Type B pancreatic cell (in vitro differentiated cells): Measurements from ENCODE around the gene RGR. TPM values are rescaled to one million over a fixed set of nuclear protein-coding genes. Genes with fewer than 3 reads are reported as not detected.

Source experiments
- DNase-seq: peaks from one replicate; pipeline ENCODE4 v3.0.0; 2021; ENCODE audit warnings: mixed read lengths; ENCODE audit not compliant: unreplicated experiment; ENCODE audit errors: extremely low spot score
- H3K27ac Mint-ChIP-seq: 2 replicates; pipeline ENCODE4 v1.8.0; 2021; ENCODE audit warnings: mild to moderate bottlenecking, mixed read lengths
- H3K27me3 Mint-ChIP-seq: 2 replicates; pipeline ENCODE4 v1.8.0; 2021; ENCODE audit warnings: mixed read lengths
- H3K36me3 Mint-ChIP-seq: 2 replicates; pipeline ENCODE4 v1.8.0; 2021; ENCODE audit warnings: mixed read lengths
- H3K4me1 Mint-ChIP-seq: one replicate; pipeline ENCODE4 v1.8.0; 2021; ENCODE audit warnings: mixed read lengths; ENCODE audit not compliant: unreplicated experiment
- H3K4me3 Mint-ChIP-seq: 2 replicates; pipeline ENCODE4 v1.8.0; 2021; ENCODE audit warnings: mild to moderate bottlenecking, mixed read lengths
- H3K9me3 Mint-ChIP-seq: 2 replicates; pipeline ENCODE4 v1.8.0; 2021; ENCODE audit warnings: mixed read lengths
- CTCF ChIP-seq: fragments of 200-600 bp; sonication (generic); conservative IDR thresholded peaks from 2 replicates; pipeline ENCODE4 v1.5.0; 2021; ENCODE audit warnings: antibody characterized with exemption, mild to moderate bottlenecking
- total RNA-seq: library from RNA; stranded (reverse); gene quantifications from 2 replicates; pipeline ENCODE4 v1.2.1, GENCODE V29; 2021; ENCODE audit warnings: low replicate concordance

The RGR gene
- total RNA-seq, 1 donor from 2014 or later = not detected

DNA sequence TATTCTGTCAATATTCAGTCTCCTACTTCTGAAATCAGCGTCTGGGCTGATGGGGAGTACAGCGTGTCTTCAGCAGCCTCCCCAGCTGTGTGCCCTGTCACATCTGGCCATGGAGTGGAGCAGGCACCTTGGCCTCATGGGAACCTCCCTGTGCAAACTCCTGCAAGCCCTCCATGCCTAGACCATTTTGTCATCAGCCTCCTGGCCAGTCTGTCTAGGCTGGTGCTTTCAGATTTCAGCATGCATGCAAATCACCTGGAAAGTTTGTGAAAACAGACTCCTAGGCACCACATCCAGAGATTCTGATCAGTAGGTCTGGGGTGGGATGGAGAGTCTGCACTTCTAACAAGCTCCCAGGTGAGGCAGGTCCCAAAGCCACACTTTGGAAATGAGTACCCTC, 57.4 kb downstream of the RGR start:
- Mint-ChIP-seq H3K4me3 (no peak overlapping the region), H3K9me3 (no peaks in the 10 kb centered on the region), H3K36me3 (no peaks in the 10 kb centered on the region), H3K4me1 (no peaks in the 10 kb centered on the region), H3K27me3 (peaks cover 17% of the 10 kb centered on the region), H3K27ac (no peak overlapping the region)
- TF ChIP-seq CTCF = no peak
- no peak for DNase-seq

DNA sequence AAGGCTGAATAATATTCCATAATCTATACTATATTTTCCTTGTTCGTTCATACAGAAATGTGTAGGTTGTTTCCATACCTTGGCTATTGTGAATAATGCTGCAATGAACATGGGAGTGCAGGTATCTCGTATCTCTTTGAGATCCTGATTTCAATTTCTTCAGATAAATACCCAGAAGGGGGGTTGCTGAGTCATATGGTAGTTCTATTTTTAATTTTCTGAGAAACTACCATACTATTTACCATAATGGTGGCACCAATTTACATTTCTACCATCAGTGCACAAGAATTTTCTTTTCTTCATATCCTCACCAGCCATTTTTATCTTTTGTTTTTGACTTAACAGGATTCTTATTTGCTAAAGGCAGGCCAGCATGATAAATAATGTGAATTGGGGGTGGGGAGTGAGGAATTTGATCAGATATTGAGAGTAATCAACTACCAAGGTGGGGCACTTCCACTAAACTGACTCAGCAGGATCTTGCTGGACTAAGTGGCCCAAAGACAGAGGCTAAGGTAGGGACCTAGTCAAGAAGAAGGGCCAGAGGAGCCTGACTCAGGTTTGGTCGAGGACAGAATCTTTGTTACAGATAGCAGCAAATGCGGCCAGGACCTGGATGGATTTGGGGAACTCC, 62.0 kb downstream of the RGR start:
- Mint-ChIP-seq H3K4me1 (no peaks in the 10 kb centered on the region), H3K27me3 (peaks cover 13% of the 10 kb centered on the region), H3K9me3 (no peaks in the 10 kb centered on the region), H3K27ac (no peak overlapping the region), H3K4me3 (no peak overlapping the region), H3K36me3 (no peaks in the 10 kb centered on the region)
- no peak for TF ChIP-seq CTCF
- no peak for DNase-seq

- no peak overlapping the region for H3K27ac Mint-ChIP-seq
- TF ChIP-seq CTCF = no peak
- H3K9me3 Mint-ChIP-seq = no peaks in the 10 kb centered on the region
- no peak overlapping the region for H3K4me3 Mint-ChIP-seq
- H3K36me3 Mint-ChIP-seq = no peaks in the 10 kb centered on the region
- no peak for DNase-seq
- no peaks in the 10 kb centered on the region for H3K4me1 Mint-ChIP-seq
- peaks cover 11% of the 10 kb centered on the region for H3K27me3 Mint-ChIP-seq
Measured at GRCh38 chr10:84308021-84308420, 63.2 kb downstream of the RGR start.

DNA sequence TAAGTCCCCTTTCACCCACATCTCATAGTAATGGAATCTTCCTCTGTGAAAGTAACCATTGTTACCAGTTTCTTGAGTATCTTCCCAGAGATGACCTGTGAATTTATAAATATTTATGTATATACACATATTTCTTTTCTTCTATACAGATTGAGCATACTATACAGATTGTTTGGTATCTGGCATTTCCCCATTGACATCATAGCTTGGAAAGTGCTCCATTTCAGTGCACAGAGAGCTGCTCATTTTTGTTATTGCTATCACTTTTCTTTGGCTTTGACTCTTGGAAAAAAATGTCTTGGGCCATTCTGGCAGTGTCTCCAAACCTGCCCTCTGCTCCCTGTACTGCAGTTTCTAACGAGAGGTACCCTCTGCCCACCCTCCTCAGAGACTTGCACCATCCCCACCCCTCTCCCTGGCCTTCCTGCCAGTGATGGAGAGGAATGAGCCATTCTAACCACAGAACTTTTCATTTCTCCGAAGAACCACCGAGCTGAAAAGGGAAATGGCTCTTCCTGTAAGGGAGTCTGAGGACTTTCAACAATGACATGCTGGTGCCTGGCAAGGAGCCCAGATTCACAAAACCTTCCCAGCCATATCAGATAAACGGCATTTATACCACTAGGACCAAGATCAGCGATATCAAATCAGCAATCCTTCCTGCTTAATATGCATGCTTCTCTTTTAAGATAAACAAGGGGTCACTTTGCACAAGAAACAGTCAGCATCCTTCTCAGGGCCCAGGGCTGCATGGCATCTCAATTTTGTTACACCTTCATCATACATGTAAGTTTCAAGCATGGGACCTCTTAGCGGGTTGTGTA, 63.8 kb downstream of the RGR start:
- TF ChIP-seq CTCF = no peak

More for the DNA sequence above, 63.8 kb downstream of the RGR start:
- no peak overlapping the region for H3K4me3 Mint-ChIP-seq
- H3K9me3 Mint-ChIP-seq = no peaks in the 10 kb centered on the region
- peaks cover 11% of the 10 kb centered on the region for H3K27me3 Mint-ChIP-seq
- H3K36me3 Mint-ChIP-seq = no peaks in the 10 kb centered on the region
- no peak for DNase-seq
- no peak overlapping the region for H3K27ac Mint-ChIP-seq
- no peaks in the 10 kb centered on the region for H3K4me1 Mint-ChIP-seq

Other genes with a start within 250 kb of the RGR start
- gene GHITM, start 105.5 kb upstream of the RGR start, total RNA-seq = 114 and 135 TPM in 2 replicates
- gene GPR15LG, start 71.3 kb upstream of the RGR start, total RNA-seq = 0.70 and 0.98 TPM in 2 replicates
- 0.41 and 0.93 TPM in 2 replicates for gene CDHR1, start 50.5 kb upstream of the RGR start, total RNA-seq
- gene LRIT2, start 19.5 kb upstream of the RGR start, total RNA-seq = not detected in 2 replicates
- gene LRIT1, start 3.5 kb upstream of the RGR start, total RNA-seq = not detected in 2 replicates
- gene CCSER2, start 83.5 kb downstream of the RGR start, total RNA-seq = 43.9 and 85.8 TPM in 2 replicates